Heart right ventricle (tissue), 16 donors: ENCODE results near the gene FHAD1. TPM values are rescaled to one million over a fixed set of nuclear protein-coding genes. Genes with fewer than 3 reads are reported as not detected.

Experiments
- ATAC-seq, 8 donors: fragments of 200-7000 bp; cut with Tn5 transposase; one replicate each; pipeline ENCODE4 v1.9.1; 2020; ENCODE audit warnings: mild to moderate bottlenecking in 8 of 8, moderate library complexity in 8 of 8, moderate number of reproducible peaks in 1 of 8
- DNase-seq, 2 donors: peaks; one replicate each; pipeline ENCODE4 v3.0.0-alpha.2; 2020
- H3K27ac ChIP-seq, 10 donors: fragments of 200-600 bp; sonication (generic) in 2 of 10; one replicate each; pipeline versions ENCODE4 v1.5.0 to v1.8.0; 2020 to 2022; ENCODE audit warnings: mild to moderate bottlenecking in 3 of 10
- H3K27me3 ChIP-seq, 7 donors: fragments of 200-600 bp; one replicate each; pipeline ENCODE4 v1.8.0; 2021 to 2022; ENCODE audit warnings: mild to moderate bottlenecking in 2 of 7
- H3K36me3 ChIP-seq, 9 donors: fragments of 200-600 bp; sonication (generic) in 1 of 9; one replicate each; pipeline versions ENCODE4 v1.5.0 to v1.8.0; 2020 to 2022; ENCODE audit warnings: mild to moderate bottlenecking in 2 of 9
- H3K4me1 ChIP-seq, 9 donors: fragments of 200-600 bp; sonication (generic) in 1 of 9; one replicate each; pipeline versions ENCODE4 v1.5.0 to v1.8.0; 2020 to 2022; ENCODE audit warnings: mild to moderate bottlenecking in 4 of 9
- H3K4me3 ChIP-seq, 10 donors: fragments of 200-600 bp; sonication (generic) in 2 of 10; one replicate each; pipeline versions ENCODE4 v1.5.0 to v1.8.0; 2020 to 2022; ENCODE audit warnings: mild to moderate bottlenecking in 7 of 10, moderate library complexity in 2 of 10
- H3K9me3 ChIP-seq, 11 donors: fragments of 200-600 bp in 10 of 11; sonication (generic) in 2 of 11; one replicate each; pipeline versions ENCODE4 v1.5.0 to v1.8.0; 2013 to 2022; ENCODE audit warnings: mild to moderate bottlenecking in 2 of 11, control low read depth in 1 of 11, moderate library complexity in 1 of 11
- CTCF ChIP-seq, 9 donors: fragments of 200-600 bp; sonication (generic) in 2 of 9; IDR thresholded peaks; one replicate each; pipeline versions ENCODE4 v1.5.0 to v1.8.0; 2021 to 2022; ENCODE audit warnings: antibody characterized with exemption in 9 of 9, mild to moderate bottlenecking in 5 of 9, moderate library complexity in 1 of 9
- WGBS, 2 donors: extraction: QIAGEN DNeasy Blood & Tissue Kit; methylation state at CpG; one replicate each; pipeline ENCODE4 v1.1.7; 2013; ENCODE audit warnings: inconsistent platforms in 1 of 2; 5-methylcytosine and 5-hydroxymethylcytosine counted together
- intact Hi-C, 10 donors: fragments of 100-400 bp; cut with DNase I; formaldehyde crosslinking; loops; one replicate each; pipeline versions ENCODE4 v1.11.1 to v1.14.2; 2022
- polyA plus RNA-seq, 2 donors: library from polyadenylated mRNA; stranded (reverse); fragments of 200-250 nt; gene quantifications; one replicate each; pipeline ENCODE4 v1.2.3, GENCODE V29; 2013
- total RNA-seq, 10 donors: library from RNA; stranded (reverse); fragmentation: NEBNext Ultra II Directional in 3 of 10; extraction: Animal tissue kit (Norgen Biotek cat#: 25700) in 3 of 10; gene quantifications; one replicate each; pipeline versions ENCODE4 v1.2.1 to v1.2.4, GENCODE V29; 2021 to 2023
- donor health status: Arrhythmogenic right ventricular cardiomyopathy.
- donor health status: ischemic (EF 13 %, LVEDD 7.1; RV severe dilation, severe dysfunction).
- donor health status: healthy with polysubstance abuse.
- donor health status: DM: no; HTN: yes; CAD: no.
- donor health status: DM: no; HTN: no; CAD: no.
- donor health status: ischemic (EF 25% LVEDD 6.9; RV normal size, moderate dysfunction).
- donor health status: ischemic (EF 25% LVEDD 5.7; RV mildly dilated, moderate dysfunction).
- donor health status: healthy.
- donor health status: DM: yes; HTN: yes; CAD: no.
- donor health status: Ischemic cardiomyopathy.
- donor health status: ischemic (EF 35%, LVEDD 5.7; RV mildly dilated, moderate dysfunction).
- donor health status: nonischemic (EF 11% LVEDD 7.7; RV severe dilation, severe dysfunction).
- donor health status: DM: yes; HTN: yes; CAD: no.
- donor health status: PGD.
- donor health status: ischemic (EF 29% LVEDD 5.4; RV normal size, mild dysfunction).
- donor health status: nonischemic (EF 23%, LVEDD 6.1; RV moderate dilation, normal function).

Gene FHAD1
- total and polyA plus RNA-seq, 12 donors, result 0.06 to 1.0 (median 0.12) TPM; not detected in 5

GRCh38 chr1:15251857-15252835 lies 5.1 kb downstream of the FHAD1 start:
- 71 to 77% methylated on average over 14 of the region's 14 CpGs for WGBS, 2 donors
- H3K9me3 ChIP-seq, result no peaks in the 10 kb centered on the region

GRCh38 chr1:15254559-15254958 lies 7.5 kb downstream of the FHAD1 start:
- H3K4me3 ChIP-seq, result no peak overlapping the region
- ATAC-seq (no peak), DNase-seq (no peak)
- H3K27ac ChIP-seq, result no peak overlapping the region
- intact Hi-C loops, result no loop called here
- H3K36me3 ChIP-seq, result no peaks in the 10 kb centered on the region
- no peak for TF ChIP-seq CTCF (IDR thresholded peaks at IDR 0.05)
- 37 to 69% methylated on average over 2 of the region's 2 CpGs for WGBS, 2 donors
- peaks cover 0 to 20% (median 10%) of the 10 kb centered on the region in 7 donors for H3K27me3 ChIP-seq
- no peaks in the 10 kb centered on the region for H3K9me3 ChIP-seq
- H3K4me1 ChIP-seq, result peaks cover 0 to 37% (median 3%) of the 10 kb centered on the region in 9 donors

More at GRCh38 chr1:15251857-15252835, 5.1 kb downstream of the FHAD1 start:
- intact Hi-C loops, result no loop called here
- no peak for TF ChIP-seq CTCF (IDR thresholded peaks at IDR 0.05)
- Histone ChIP-seq H3K4me3 (no peak overlapping the region), H3K36me3 (no peaks in the 10 kb centered on the region), H3K27me3 (peaks cover 0 to 41% (median 32%) of the 10 kb centered on the region in 7 donors), H3K4me1 (peaks cover 0 to 34% (median 5%) of the 10 kb centered on the region in 9 donors), H3K27ac (no peak overlapping the region)
- ATAC-seq (peak in 1 of 8 donors; percentile 25), DNase-seq (no peak)

- H3K4me1 ChIP-seq, result peaks cover 0 to 45% (median 14%) of the 10 kb centered on the region in 9 donors
- H3K4me3 ChIP-seq, result no peak overlapping the region
- no peaks in the 10 kb centered on the region for H3K9me3 ChIP-seq
- H3K27ac ChIP-seq, result no peak overlapping the region
- H3K36me3 ChIP-seq, result no peaks in the 10 kb centered on the region
- no peak for DNase-seq
- H3K27me3 ChIP-seq, result peaks cover 0 to 10% (median 4%) of the 10 kb centered on the region in 7 donors
- intact Hi-C loops, result no loop called here
- 72 to 85% methylated on average over 4 of the region's 4 CpGs for WGBS, 2 donors
- TF ChIP-seq CTCF (IDR thresholded peaks at IDR 0.05), result no peak
- no peak for ATAC-seq
Observed at GRCh38 chr1:15255582-15256149, 8.6 kb downstream of the FHAD1 start.

- peaks cover 0 to 7% (median 0%) of the 10 kb centered on the region in 7 donors for H3K27me3 ChIP-seq
- peaks cover 0 to 54% (median 18%) of the 10 kb centered on the region in 9 donors for H3K4me1 ChIP-seq
- no peak for ATAC-seq
- H3K9me3 ChIP-seq, result no peaks in the 10 kb centered on the region
- no peak for TF ChIP-seq CTCF (IDR thresholded peaks at IDR 0.05)
- 80 to 91% methylated on average over 3 of the region's 3 CpGs for WGBS, 2 donors
- intact Hi-C loops, result no loop called here
- H3K27ac ChIP-seq, result no peak overlapping the region
- no peaks in the 10 kb centered on the region for H3K36me3 ChIP-seq
- DNase-seq, result no peak
- H3K4me3 ChIP-seq, result no peak overlapping the region
Observed at GRCh38 chr1:15256584-15256983, 9.6 kb downstream of the FHAD1 start.
